Ecto neural progenitor cell (in vitro differentiated cells): ENCODE data around the gene RARRES1.
A peak's percentile ranks its signal among the peaks of the same experiment; 100 is the strongest.
"Not testable (repeated sequence)": the region's sequence is repeated elsewhere in the genome, so short reads cannot be mapped to it uniquely, and the experiment has no call there.

Experiments used
- DNase-seq: peaks from one replicate; pipeline ENCODE4 v3.0.0-alpha.2; 2018; ENCODE audit warnings: low spot score

RARRES1 gene

DNA sequence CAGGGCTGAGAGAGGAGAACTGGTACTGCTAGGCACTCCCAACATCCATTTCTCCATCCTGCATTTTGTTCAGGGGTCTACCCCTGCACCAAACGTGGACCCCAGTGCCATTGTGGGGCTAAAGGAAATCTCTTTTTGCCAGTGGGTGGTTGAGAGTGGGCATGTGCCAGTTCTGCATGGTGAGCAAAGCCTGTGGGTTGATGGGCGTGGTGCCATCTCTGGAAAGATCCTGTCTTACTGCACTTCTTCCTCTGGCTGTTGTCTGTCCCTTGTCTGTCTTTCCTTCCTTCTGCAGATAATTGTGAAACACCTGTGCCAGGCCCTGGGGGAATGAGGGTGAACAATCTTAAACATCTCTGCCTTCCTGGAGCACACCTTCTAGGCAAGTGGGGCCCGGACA lies 1.4 kb upstream of the RARRES1 start:
- no peak for DNase-seq

DNA sequence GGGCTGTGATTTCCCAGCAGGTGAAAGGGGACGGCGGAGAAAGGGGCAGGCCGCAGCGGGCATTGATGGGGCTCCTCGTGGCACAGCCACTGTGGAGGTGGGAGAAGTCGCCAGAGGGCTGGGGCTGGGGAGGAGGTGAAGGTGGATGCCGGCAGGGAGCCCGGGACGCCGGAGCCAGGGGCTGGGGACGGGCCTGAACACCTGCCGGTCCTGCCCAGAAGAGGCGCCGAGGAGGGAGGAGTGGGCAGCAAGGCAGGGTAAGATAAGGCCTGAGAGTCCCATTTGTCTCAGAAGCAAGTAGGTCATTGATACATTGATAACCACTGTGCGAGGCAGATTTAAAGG lies 571 bp upstream of the RARRES1 start:
- DNase-seq: peak; percentile 55

DNA sequence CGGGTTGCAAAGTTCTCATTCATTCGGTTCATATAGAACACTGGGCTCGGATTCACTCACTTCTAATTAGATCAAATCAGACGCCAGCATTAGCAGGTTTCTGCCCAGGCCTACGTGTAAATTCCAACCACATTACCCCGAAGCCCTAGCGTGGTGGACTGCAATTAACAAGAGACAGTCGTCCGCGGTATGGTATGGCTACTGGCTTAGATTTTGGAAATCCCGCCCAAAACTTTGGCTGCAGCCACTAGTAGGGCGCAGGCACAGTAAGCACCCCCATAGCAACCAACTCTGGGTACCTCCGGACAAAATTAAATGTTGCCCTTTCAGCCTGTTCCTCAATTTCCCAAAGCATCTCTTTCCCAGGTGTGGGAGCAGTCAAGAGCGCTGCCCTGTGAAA lies 771 bp downstream of the RARRES1 start:
- no peak for DNase-seq

DNA sequence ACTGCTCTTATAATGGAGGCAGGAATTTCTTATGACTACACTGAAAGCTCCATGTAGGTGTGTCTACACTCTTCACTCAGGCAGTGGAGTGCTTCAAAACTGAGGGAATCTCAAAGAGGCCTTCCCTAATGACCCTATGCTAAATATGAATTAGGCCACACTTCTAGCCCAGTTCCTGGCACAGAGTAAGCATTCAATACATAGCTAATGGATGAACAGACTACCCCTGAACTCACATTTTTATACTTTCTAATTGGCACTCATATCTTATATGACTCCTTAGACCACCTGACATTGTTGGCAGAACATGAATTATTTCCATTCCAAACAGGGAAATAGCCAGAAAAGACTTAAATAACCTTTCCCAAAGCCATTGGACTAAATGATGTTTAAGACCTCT lies 3.4 kb downstream of the RARRES1 start:
- no peak for DNase-seq

DNA sequence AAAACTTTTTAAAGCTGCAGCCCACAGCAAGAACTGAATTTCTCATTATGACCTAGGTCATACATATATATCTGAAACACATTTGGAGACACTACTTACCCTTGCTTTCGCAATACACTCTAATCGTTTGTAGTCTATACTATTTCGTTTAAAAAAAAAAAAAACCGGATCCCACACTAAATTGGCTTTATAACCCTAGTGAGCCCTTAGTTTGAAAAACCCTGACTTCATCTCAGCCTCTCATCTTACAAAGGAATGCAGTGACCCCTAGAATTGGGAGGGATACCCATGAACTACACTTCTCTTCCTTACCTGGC lies 4.2 kb downstream of the RARRES1 start:
- DNase-seq: no peak

DNA sequence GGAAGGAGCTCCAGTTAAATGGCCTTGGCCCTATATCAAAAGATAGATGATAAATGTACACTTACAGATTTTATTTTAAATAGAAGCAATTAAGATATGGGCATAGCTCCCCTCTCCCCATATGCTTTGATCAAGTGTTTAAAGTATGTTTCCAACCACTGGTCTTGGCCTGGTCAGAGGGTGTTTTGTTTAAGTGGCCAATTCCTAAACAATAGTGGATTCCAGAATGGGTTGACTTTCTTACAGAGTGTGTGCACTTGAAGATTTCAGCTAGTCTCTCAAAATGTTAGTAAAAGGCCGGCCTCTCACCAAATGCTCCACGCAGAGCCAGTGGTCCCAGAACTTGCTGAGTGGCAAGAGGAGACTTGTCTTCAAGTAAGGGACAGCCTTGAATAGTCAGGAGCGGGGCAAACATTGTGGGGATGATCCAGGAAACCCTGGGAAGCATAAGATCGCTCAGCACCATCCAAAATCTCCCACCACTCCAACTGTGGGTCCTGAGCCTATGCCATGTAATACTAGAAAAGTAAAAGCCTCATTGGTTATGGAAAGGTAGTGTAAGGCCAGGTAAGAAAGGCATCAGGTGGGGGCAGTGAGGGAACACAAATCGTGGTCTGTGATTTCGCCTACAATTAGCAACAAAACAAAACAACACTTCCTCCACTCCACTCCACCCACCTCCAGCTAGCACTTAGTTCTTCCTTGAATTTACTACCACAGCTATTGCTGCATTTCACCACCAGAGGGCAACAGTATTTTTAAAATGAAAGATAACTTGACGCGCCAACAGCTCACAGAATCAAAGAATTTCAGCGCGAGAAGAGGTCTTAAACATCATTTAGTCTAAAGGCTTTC lies 4.8 kb downstream of the RARRES1 start:
- no peak for DNase-seq

DNA sequence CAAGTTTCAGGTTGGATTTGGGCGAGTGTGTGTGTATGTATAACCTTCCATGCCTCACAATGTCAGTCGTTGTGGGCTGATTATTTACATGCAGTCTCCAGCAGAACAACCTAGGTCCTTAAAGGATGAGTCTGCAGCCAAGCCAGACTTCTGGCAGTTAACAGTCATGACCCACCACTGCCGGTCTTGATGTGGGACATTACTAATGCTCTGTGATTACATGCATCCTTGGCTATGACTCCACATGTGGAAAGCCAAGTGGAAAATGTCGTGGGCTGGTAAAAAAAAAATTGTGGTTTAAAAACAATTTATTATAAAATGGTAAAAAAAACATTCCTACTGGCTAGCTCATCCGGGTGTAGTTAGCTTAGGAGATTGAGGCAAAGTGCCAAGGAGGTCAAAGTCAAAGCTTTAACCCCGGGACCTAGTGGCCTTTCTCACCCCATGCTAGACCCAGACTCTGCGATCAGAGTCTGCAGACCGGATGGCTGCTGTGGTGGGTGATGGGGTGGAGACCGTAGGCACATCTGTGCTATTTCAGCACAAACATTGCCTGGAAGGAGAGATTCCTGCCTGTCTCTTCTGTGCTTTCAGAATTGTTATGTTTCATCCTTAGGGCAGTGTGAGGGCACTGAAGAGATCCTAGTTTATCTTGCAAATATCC lies 6.8 kb downstream of the RARRES1 start:
- no peak for DNase-seq

DNA sequence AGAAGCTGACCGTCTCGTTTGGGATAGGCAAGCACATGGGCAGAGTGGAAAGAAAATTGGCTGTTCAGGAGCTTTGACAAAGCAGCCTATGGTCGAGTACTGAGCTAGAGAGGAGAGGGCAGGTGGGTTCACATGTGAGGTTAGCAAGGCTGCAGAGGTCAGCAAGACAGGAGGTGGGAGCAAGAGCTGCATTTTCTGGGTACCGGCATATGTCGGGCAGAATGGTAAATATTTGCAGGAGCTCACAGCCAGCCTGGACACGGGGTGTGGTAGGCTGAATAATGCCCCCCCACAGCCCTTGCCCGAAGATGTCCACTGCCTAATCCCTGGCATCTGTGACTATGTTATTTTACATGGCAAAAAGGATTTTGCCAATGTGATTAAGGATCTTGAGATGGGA lies 8.3 kb downstream of the RARRES1 start:
- DNase-seq: no peak

DNA sequence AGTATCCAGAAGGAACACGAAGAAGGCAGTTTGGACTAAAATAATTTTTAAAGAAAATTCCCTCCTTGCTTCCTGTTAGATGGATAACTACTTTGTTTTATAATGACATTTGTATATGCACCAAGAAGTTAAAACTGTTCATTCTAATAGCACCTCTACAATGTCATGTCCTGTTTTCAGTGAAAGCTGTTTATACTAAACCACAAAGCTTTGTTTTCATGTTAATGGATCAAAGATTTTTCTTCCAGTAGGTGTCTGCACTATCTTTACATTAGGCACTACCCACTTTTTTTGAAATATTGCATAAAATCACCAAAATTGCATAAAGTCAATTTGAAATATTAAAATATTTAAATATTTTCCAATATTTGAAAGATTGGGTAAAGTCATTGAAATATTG lies 10.1 kb downstream of the RARRES1 start:
- no peak for DNase-seq

DNA sequence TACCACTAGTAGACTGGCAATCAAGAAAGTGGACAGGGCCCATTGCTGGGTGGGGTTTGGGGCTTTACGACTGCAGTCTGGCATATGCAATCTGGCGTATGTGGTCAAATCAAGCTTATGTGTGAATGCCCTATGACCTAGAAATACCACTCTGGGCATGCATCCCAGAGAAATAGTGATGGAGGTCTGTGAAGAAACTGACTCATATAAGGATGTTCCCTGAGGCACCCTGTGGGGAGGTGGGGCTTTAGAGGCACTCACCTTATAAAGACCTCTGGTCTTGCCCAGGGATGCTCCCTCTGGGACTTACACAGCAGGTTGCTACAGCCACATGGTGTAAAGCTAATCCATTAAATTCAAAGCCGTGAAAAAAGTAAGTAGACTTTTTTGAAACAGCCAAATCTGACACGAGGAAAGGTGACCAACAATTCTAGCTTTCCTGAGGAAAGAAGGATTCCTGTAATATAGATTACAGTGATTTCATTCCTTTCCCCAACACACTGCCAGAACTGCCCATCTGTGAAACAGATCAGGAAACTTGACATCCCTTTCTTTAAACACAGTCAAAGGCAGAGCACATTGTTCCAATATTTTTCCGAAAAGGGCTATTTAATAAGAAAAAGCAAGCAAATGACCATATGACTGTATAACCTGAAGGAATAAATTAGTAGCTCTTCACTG lies 13.6 kb downstream of the RARRES1 start:
- no peak for DNase-seq

DNA sequence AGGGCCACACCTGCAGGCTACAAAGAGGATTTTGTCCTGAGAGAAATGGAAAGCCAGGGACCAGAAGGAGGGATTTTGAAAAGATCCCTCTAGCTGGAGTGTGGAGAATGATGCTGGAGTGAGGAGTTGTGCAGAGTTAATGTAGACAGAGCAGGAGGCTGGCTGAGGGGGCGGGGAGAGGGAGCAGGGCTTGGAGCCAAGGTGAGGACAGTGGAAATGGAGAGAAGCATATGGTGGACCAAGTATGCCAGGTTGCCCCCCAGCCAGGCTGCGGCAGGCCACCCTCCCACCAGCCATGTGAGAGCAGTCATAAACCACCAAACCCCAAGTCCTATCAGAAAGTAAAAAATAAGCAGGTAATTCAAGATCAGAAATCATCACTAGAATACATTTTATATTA lies 14.7 kb downstream of the RARRES1 start:
- DNase-seq: no peak

DNA sequence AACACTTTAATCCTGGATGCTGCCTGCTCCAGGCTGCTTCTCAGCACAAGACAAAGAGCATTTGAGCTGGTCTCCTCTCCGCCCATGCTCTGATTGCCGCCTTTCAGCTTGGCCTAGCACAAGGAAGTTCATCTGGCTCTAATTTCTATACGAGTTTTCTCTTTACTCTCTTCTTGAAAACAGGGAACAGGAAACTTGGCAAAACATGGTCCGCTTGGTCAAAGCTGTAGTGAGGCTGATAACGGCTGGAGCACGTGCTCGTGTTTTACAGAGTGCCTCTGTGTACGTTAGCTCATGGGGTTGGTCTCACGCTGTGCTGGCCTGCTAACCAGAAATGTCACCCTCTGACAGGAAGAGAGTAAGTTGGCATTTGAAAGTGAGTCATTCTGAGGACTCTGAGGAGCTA lies 19.2 kb downstream of the RARRES1 start:
- no peak for DNase-seq

DNA sequence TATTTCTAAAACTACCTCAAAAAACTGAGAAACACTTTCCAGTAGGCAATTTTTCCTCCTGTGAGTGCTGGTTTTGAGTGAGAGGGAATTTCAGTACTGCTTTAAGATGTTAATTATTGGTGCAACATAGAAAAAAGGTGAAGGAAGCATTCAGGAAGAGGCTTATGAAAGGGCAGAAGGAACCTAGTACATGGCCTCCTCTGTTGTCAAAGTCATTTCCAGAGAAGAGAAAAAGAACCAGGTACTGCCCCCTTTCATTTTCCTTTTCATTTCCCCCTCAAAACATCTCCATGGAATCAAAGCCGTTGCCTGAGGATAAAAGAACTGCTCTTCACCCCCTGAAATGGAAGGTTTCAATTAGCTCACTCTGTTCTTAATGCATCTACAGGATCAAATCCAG lies 19.8 kb downstream of the RARRES1 start:
- DNase-seq: no peak

DNA sequence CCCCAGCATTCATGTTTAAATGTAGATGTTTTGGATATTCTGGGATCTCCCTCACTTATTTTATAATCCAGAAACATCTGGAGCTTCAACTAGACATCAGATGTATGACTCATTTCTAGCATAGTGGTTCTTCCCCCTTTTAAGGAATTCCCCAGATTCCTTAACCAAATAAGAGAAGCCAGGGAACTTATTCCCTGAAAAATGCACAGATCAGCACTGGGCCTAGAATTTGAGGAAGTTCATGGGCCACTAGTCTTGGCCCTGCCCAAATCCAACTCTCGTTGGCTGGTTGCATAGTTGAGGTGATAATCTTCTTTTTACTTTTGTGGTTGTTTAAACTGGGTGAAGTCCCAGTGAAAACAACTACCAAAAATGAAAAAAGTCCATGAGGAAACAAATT lies 20.4 kb downstream of the RARRES1 start:
- no peak for DNase-seq

DNA sequence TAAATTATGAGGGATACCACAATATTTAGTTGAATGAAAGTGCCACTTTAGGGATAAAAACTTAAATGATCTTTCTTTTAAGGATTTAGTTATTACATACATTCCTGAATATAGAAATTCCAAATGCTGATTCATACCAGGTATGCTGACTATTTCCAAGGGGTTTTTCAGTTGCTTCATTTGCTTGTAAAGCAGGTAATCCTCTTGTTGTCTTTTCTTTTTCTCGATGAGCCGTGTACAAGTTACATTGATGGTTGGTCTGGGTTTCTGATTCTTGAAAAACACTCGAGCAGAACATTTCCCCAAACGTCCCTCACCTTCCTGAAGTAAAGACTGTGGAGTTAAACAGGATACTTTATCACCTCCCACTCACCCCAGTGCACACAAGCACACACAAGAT lies 21.7 kb downstream of the RARRES1 start:
- no peak for DNase-seq

DNA sequence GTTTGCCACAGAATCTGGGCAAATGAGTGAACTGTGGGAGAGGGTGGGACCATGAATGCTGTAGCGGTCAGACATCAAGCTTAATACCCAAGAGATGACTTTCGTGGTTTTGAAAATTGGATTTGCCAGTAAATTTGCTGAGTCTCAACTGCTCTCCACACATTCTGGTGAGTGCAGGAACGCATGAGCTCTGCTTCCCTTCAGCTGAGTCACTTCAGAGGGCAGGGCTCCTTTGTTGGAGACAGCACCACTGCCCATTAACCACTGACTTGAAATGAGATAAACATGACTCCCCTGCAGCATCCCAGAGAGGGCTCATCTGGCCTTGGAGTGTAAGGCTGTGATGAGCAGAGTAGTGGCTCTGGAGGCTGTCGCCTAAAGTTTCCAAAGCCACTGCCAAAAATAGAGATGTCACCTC lies 22.6 kb downstream of the RARRES1 start:
- DNase-seq: no peak

DNA sequence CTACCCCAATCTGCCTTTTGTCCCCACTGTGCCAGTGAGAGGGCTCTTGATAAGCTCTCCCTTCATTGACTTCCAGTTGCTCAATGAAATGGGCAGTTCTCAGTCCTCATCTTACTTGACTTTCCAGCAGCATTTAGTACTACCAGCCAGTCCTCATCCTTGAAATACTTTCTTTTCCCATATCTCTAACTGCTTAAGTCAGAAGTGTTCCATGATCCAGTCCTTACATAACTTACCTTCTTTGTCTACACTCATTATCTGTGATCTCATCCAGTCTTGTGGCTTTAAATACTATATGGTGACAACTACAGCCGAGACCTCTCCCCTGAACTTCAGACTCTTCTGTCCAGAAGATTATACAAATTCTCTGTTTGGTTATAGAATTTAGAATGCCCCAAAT lies 28.7 kb downstream of the RARRES1 start:
- no peak for DNase-seq

DNA sequence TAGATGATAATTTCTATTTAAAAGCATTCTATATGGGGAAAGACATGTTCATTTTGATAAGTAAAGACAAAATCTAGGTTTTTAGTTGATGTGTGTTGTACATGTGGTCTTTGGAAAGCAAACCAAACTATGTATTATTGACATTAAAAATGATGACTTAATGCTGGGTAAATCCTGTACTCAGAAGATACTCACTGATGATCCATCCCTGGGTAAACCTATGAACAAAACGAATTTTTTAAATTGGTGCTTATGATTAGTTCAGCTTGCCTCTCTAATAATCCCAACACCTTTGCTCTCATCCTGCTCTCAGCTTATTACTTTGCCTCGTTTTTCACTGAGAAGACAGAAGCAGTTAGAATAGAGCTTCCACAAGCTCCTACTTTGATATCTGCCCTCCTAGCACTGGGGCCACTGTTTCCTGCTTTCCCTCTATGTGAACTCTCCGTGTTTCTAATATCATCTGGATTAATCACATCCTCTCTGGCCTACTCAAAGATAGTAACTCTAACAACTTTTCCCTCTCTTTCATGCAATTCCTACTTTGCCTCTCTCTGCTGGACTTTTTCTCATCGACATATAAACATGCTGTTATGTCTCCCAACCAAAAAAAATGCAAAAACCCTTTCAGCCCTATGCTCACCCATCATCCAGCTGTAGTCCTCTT lies 29.3 kb downstream of the RARRES1 start:
- DNase-seq: no peak

DNA sequence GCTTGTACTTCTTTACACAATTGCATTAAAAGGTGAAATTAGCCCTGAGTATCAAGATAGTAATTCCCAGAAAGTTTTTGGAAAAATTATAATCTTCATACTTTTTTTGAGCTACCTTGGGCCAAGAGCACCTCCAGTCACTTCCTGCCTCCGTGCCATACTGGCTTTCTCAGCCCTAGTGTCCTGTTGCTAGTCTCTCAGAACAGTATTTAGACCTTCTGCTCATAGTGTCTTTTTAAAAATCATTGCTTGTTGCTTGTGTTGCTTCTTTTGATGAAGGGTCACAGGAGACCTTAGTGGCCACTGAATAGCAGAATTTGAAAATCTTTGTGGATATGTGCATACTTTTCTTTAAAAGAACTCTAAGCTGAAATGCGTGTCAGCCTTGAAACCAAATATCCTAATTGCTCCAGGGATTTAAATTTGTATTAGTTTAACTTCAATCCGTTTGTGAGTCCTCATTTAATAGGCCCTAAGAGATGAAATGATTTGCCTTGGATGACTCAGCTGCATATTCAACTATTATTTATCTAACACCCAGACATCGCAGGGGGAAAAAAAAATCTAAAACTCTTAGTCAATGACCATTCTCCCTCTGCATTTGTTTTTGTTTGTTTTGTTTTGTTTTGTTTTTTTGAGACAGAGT lies 30.7 kb downstream of the RARRES1 start:
- no peak for DNase-seq

DNA sequence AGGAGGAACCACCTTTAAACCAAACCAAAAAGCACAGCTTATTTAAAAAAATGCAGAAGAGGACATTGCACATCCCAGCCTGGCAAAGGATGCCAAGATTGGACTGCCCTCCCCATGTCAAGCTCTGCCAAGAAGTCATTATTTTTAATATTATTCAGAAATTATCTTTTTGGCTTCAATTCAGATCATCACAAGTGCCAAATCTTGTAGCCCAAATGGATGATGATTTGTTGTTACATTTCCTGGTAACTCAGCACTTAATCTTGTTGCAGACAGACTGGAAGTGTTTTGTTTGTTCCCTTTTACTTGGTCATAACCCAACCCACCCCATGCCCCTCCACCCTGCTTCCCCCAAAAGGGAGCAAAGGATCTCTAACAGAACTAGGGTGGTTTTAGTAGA lies 31.7 kb downstream of the RARRES1 start:
- no peak for DNase-seq

DNA sequence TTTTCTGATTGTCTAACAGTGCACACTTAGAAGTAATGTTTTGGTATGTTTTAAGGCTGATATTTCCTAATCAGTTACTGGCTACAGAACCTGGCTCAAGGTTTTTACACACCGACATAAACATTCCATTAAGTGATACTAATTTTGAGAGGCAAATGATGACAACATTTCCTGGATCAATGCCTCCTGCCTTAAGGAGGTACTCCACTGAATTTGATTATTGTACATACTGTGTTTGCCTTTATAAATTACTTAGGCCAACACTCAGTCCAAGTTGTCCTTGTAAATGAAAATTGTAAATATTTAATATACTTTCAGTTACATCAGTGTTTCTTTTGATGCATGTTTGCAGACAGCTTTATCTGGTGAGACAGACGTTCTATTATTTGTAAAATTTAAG lies 35.6 kb downstream of the RARRES1 start:
- no peak for DNase-seq

DNA sequence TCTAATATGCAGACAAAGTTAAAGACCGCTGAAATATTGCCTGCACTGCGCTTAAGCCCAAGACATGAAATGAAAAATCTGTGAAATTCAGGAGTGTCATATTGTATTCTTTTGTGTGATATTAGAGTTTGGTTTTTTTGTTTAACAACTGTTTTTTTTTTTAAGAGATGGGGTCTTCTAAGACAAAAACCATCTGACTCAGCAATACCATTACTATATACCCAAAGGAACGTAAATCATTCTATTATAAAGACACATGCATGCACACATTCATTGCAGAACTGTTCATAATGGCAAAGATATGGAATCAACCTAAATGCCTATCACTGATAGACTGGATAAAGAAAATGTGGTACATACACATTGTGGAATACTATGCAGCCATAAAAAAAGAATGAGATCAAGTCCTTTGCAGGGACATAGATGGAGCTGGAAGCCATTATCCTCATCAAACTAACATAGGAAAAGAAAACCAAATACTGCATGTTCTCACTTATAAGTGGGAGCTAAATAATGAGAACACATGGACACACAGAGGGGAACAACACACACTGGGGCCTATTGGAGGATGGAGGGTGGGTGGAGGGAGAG lies 38.3 kb downstream of the RARRES1 start:
- not testable (repeated sequence) for DNase-seq
